ENCODE data around the gene ZNF860.

ZNF860 gene

DNA sequence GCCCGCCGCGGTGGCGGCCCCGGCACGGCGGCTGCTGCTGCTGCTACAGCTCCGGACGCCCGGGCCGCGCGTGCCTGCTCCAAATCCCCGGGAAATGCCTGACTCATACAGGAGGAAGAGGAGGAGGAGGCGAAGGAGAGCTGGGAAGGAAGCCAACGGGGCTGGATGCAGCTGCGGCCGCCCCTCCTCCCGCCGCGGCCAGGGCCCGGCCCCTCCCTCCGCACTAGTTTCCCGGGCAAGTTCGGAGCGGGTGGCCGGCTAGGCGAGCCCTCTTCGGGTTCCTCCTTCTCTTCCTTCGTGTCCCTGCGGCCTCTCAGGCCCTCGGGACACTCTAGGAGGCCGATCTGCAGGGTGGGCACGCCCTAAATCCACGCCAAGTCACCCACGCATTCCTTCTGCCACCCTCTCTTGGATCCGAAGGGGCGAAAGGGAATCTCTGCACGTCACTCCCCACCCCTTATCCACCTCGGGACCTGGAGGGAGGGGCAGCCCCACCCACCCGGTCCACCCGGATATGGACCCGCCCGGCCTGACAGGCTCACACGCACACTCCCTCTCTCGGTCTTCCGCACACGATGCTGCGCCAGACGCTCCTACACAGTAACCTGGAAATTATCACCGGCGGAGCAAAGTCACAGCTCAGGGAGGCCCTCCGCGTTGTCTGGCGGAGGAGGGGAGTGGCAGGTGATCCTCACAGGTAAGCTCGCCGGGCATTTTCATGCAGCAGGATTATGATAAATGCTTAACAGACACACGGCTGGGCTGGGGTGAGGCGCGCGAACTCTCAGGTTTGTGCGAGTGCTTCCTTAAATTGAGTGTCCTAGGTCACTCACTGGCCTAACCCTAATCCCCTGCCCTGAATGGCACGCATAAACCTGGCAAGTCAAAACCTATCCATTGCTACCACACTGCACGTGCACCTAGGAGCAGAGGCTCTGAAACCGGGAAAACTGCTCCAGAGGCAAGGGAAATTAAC, at the start of gene ZNF860, which contains the start of gene OSBPL10:
ZNF860 (plus strand) TSS at position 545 of the 976 bp plus-strand sequence. CDS start 7,330 bp downstream, outside the sequence.
OSBPL10 (minus strand) TSS at position 57 of the 976 bp plus-strand sequence. CDS start 83 bp downstream, outside the sequence.
- peak; percentile 37 for DNase-seq

DNA sequence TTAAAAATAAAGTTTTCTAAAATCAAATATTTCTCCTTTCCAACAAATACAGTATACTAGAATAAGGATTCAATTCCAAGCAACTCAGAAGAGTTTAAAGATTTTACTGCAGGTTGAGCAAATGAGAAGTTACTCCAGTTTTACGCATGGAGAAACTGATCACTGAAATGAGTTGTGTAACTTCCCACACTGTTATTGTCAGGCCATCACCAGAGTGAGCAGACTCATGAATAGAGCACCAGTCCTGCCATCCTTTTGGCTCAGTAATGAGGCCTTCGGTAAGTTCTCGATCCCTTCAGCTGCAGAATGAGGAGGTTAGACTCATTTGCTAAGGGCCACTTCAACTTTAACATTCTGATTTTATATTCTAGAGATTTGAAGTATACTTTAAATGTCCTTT, 48.6 kb upstream of the ZNF860 start:
- DNase-seq = no peak

DNA sequence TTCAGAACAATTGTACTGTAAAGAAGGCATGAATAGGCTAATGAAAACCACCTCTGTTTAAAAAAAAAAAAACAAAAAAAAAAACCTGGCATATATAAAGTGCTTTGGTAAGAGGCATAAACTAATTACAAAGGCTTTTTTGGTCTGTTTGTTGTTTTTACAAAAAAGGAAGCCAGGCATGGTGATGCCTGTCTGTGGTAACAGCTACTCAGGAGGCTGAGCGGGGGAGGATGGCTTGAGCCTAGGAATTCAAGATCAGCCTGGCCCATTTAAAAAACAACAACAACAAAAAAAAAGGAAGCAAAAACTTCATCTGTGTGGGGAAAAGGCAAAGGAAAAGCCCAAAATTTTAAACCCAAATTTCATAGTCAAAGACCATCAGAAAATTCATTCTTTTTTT, 47.5 kb upstream of the ZNF860 start:
- no peak for DNase-seq

DNA sequence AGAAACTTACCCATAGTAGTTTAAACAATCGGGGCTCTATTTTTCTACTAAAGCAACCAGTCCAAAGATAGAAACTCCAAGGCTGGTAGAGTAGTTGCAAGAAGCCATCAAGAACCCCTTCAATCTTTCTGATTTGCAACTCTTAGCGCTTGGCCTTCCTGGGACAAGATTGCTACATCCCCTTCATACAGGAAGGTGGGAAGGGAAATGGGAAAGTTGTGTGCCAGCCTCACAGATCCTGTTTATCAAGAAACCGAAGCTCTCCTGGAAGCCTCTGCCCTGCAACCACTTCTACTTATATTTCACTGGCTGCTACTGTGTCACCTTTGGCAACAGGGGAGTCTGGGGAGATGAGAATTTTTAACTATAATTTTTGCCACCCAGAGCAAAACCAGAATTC, 46.7 kb upstream of the ZNF860 start:
- DNase-seq = no peak

DNA sequence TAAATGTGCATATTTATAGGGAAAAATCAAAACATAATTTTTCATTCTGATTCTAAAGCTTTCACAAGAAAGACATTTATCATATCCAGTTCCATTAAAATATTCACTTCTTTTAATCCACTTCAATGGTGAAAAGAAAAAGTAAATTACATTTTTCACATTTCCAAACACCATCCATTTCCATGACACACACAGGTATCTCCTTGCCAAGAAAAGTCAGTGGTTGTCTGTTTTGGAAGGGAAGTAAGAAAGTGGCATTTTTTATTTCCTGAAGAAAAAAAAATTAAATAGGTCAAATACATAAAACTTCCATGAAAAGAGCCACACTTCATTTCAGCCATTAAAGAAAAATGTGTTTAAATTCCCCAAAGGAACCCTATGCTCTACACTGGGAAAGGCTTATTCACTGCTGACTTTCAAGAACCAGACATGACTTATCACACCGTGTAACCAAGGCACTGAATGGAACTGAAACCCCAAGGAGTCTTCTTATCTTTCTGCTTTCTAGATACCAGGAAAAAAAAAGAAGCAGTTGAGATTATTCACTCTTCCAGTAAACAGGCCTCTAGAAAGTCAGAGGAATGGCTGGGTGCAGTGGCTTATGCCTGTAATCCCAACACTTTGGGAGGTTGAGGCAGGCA, 45.0 kb upstream of the ZNF860 start:
- DNase-seq = no peak

DNA sequence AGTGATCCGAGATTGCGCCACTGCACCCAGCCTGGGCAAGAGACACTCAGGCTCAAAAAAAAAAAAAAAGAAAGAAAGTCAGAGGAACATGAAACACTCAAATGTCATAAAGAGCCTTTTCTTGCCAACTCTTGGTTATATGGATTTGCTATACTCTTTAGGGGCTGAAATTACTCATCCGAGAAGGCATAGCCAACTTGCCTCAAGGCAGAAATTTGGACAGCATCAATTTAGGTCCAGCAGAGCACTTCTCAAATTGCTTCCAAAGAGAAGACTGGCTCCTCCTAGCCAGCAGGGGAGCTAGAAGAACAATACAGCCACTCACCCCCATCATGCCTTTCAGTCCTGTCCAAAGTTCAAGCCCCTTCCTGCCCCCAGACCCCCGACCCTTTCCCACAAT, 44.3 kb upstream of the ZNF860 start:
- DNase-seq = no peak

DNA sequence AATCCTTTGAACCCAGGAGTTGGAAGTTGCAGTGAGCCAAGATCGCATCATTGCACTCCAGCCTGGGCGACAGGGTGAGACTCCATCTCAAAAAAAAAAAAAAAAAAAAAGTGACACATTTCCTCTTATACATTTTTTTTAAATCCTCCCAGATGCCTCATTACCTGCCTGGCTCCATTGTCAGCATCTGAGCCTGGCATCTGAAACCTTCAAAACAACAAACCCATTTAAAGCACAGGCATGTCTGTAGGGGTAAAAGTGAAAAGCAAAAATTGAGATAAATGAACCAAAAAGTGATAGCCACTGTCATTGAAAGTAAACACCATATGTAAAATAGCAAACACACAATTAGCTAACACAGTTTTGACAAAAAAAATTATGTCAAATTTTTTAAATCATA, 39.1 kb upstream of the ZNF860 start:
- no peak for DNase-seq

DNA sequence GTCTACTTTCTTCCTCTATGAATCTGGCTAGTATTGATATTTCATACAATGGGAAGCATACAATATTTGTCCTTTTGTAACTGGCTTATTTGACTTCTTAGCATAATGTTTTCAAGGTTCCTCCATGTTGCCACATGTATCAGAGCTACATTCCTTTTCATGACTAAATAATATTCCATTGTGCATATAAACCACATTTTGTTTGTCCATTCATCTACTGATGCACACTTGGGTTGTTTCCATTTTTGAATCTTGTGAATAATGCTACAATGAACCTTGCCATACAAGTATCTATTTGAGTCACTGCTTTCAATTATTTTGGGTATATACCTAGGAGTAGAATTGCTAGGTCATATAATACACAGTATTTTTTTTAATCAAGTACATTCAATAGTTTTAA, 38.5 kb upstream of the ZNF860 start:
- DNase-seq = no peak

DNA sequence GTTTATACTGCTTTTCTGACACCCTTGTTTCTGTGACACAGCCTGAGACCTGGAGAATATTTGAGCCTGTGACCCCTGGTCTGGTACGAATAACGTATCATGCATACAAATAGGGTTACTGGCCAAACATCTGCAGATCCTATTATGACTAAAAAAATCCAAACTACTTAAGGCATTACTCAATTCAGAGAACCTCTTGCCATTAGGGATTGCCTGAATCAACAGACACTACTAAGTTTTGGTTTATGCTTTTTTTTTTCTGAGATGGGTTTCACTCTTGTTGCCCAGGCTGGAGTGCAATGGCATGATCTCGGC, 35.9 kb upstream of the ZNF860 start:
- no peak for DNase-seq

DNA sequence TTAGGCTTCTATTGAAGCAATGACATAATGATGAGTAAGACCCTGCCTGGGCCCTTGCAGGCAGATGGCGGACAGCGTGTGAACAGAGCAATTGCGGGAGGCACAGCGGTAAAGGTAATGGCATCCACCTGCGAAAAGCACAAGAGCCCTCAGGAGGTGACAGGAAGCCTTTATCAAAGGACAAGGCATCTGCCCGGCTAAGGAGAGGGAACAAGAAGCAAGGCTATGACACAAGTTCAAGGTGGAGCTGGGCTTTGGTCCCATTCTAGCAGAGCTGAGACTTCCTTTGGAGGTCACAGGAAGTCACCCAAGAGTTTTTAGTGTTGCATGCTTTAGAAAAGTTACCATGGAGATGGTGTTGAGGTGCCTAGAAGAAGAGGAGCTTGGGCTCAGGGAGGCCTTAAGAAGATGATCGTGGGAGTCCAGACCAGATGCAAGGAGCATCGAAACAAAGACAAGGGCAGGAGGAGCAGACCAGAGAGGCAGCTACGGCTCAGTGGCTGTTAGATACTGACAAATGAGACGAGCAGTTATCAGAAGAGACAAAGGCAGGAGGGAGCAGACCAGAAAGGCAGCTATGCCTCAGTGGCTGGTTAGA, 35.0 kb upstream of the ZNF860 start:
- DNase-seq = no peak

DNA sequence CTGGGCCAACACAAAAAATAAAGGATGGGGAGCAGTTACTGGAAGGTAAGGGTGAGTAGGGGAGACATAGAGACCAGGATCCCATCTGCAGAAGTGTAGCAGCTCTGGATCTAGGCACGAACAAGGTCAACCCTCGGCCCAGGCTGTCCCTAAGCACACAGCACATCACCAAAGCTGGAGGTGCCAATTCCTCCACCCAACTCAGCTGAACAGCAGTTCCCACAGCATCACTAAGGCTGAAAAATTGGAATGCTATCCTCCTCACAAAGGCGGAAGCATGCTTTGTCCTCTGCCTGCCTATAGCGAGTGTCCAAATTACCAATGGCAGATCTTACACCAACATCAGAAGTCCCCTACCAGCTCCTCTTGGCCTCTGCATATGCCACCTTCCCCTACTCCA, 34.4 kb upstream of the ZNF860 start:
- no peak for DNase-seq

DNA sequence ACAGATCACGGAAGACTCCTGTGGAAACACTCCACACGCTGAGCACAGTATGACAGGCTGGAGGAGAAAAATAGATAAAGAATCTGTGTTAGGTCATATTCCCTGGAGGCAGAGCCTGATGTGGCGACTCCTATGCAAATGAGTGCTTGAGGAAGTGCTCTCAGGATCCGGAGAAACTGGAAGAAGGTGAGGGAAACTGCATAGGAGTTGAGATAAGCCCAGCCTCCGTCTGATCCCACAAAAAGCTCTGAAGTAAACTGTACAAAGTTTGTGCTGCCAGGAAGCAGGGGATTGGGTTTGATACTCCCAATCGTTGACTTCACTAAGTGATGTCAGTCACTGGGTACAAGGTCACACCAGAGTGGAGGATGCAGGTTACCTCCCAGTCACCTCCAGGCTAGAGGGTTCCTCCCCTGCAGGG, 33.9 kb upstream of the ZNF860 start:
- DNase-seq = no peak

DNA sequence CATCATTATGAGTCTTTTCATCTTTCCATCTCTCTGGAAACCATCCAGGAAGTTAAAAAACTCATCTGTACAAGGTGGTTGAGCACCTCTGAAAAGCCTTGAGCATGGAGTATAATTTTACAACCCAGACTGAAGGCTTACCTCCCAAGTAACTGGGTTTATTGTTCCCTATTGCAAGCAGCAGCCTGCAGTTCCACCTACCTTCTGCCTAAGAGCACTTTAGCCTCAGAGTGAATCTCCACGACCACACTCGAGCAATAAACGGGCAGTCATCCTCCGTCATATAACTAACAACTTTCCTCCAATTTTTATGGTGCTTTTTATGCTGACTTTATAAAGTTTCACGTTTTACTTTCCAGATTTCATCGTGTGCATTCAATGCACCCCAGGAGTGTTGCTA, 33.3 kb upstream of the ZNF860 start:
- DNase-seq = no peak

DNA sequence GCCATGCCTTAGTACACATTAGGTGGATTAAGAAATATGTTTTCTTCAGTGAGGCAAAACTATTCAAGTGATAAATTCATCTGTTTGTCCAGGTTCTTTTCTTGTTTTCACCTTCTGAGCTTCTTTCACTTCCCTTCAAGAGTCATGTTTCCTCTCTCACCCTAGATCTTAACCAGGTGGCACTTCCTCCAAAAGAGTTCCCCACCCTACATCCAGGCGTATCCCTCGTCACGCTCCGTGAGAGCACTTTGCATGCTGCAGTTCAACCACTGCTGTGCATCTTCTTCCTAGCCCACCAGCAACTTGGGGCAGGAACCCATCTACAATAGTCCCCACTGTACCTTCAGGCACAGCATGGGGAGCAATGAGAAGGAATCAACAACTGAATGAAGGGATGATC, 29.3 kb upstream of the ZNF860 start:
- DNase-seq = no peak

DNA sequence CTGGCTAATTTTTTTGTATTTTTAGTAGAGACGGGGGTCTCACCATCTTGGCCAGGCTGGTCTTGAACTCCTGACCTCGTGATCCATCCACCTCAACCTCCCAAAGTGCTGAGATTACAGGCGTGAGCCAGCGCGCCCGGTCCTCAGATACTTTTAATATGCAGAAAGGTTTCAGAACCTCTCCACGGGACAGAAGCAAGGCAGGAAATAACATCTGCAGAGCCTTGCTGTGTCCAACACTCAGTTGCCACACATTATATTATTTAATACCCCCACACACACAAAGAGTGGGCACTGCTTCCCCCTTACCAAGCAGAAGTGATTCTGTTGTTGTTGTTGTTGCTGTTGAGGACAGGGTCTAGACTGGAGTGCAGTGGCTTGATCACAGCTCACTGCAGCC, 28.5 kb upstream of the ZNF860 start:
- DNase-seq = no peak

DNA sequence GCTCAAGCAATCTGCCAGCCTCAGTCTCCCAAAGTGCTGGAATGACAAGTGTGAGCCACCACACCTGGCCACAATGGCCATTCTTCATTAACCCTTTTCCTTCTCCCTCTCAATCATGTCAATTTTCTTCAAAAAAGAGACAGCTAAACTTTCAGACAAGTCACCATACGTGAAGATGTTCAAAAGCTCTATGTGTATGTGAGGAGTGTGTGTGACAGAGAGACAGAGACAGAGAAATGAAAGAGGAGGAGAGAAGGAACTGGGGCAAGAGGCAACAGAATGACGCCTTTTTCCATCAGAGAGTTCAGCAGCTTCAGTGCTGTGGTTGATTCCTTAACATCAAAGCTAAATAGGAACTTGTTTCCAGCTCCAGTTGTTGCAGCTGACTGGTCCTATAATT, 27.9 kb upstream of the ZNF860 start:
- no peak for DNase-seq

DNA sequence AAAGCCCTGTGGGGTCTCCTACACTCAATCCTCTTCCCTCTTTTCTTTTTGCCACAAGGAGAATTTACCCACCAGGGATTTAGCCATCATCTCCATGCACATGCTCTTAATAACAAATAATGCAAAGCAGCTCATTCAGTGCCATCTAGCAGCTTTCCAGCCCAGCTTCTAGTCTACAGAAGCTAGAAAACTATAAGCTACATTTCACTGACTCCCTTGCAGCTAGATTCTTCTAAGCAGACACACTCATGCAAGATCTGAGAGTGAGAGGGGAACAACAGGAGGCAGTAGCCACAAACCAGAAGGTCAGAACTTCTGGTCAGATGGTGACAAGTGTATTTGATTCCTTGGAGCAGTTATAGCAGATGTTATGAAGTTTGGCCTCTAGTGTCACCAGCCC, 26.0 kb upstream of the ZNF860 start:
- DNase-seq = no peak

DNA sequence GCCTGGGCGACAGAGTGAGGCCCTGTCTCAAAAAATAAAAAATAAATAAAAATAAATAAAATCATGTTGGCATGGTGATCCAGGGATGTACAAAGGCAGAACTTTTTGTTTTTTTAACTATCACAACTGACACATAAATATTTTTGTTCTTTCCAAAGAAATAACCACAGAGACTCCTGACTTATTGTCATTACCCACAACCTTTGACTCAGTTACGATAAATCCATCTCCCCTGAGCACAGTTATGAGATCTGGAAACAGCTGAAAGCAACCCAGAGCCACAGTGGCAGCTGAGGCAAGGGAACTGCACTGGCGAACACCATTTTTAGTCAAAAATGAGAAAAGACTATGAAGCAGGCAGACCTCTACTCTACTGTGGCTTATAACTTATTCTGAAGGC, 24.4 kb upstream of the ZNF860 start:
- DNase-seq = no peak

DNA sequence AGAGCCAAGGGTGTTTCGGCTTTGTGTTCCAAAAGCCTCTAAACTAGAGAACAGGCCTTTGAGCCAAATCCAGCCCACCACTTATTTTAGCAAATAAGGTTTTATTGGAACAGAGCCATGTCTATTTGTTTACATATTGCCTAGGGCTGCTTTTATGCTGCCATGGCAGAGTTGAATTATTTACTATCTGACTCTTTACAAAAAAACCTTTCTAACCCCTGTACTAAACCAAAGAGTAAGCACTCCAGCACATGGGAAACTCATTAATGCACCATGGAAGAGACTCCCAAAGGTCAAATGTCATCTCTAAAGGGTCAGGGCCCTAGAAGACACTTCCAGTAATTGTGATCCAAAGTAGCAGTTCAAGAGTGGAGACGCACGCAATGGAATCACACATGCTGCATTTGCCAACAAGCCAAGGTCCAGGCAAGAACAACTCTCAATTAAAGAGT, 22.8 kb upstream of the ZNF860 start:
- no peak for DNase-seq

DNA sequence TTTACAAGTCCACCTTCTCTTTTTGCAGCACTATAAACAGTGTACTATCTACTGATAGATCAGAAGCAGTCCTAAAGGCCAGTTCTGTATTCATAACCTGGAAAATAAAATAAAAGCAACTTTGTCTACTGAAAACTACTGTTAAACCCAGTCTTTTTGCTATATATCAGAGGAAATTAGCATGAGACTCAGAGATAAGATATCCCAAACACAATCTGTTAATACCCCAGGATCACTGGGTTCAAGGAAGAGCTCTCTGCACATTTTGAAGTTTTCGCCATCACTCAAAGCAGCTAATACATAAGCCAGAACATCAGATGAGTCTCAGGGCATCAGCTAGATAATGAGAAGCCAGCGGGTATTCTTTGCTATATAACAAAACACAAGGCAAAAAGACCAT, 22.3 kb upstream of the ZNF860 start:
- DNase-seq = no peak

DNA sequence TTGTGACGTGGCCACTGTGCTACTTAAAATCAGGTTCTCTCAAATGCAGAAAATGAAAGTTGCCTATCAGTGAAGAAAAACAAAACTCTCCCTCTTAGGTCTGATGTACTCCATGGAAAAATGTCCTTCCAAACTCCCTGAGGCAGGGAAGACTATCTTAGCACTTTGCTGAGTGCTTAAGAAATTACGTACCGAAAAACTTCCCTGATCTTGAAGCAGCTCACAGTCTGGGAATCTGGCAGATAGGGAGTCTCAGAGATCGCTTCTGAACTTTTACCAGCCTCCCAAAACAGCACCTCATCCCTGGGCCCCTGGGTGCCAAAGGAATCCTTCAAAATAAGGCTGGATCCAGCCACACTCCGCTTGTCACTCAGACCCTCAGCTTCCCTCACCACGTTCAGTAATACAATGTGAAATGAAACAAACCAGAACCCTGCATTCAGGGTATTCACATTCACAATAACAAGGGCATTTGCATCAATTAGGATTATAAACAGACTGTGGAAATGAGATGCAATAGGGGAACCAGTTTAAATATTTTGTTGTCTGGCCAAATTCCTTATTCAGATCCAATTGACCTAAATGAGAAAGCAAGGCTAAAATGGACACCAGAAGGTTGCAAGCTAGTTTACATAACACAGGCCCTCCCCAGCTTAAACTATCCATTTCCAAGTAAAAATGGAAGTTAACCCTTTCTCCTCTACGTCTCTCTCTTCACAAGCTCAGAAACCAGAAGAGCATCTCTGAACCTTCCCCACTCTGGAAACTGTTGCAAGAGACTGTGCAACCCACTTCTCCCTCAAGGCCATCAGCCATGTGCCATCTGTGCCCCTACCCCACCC, 21.4 kb upstream of the ZNF860 start:
- DNase-seq = no peak

DNA sequence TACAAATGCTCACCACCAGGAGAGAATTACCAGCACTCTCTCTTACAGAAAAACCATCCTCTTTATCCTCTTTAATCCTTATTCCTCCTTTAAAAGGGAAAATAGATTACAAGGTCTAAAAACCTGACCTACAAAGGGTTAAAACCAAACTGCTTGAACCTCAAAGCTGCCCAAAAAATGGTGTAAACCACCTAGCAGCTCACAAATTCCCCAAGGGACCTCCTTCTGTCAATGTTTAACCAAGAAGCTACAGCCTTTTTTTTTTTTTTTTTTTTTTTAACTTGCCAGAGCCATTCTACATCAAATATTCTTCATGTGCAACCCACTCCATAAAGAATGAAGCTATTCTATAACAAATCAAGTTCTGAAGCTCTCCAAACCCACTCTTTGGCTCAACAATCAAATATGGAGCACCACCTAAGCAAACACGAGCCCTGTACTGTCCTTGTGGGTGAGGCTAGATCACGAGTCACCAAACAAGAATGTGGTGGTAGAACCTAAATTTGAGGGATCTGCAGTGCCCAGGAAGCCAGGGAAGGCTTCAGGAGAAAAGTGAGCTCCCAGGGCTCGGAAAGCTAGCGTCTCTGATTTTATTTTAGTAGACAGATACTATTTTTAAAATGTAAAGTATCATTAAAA, 20.6 kb upstream of the ZNF860 start:
- DNase-seq = no peak
